Prostate gland (tissue), 2 donors: Measurements from ENCODE around the gene PPP2R5E. TPM values are rescaled to one million over a fixed set of nuclear protein-coding genes. Genes with fewer than 3 reads are reported as not detected.

Source experiments
- DNase-seq: peaks from one replicate; pipeline ENCODE4 v3.0.0-alpha.2; 2019; ENCODE audit warnings: low spot score
- H3K27ac ChIP-seq, 2 donors: fragments of 200-600 bp; sonication (generic); 2 replicates each; pipeline ENCODE4 v1.5.1; 2017 to 2019
- H3K27me3 ChIP-seq: fragments of 200-600 bp; sonication (generic); replicated peaks from 2 replicates; pipeline ENCODE4 v1.5.1; 2019; ENCODE audit not compliant: insufficient read depth
- H3K36me3 ChIP-seq, 2 donors: fragments of 200-600 bp; sonication (generic); 1 replicate in 1 of 2; 2 replicates in 1 of 2; pipeline versions ENCODE4 v1.5.1 to v1.8.1; 2017 to 2019
- H3K4me1 ChIP-seq: fragments of 200-600 bp; sonication (generic); replicated peaks from 2 replicates; pipeline ENCODE4 v1.5.1; 2019
- H3K4me3 ChIP-seq, 2 donors: fragments of 200-600 bp; sonication (generic); 2 replicates each; pipeline ENCODE4 v1.5.1; 2017 to 2019
- H3K9me3 ChIP-seq: fragments of 200-600 bp; sonication (generic); 2 replicates; pipeline ENCODE4 v1.5.1; 2017
- POLR2A ChIP-seq: fragments of 450-650 bp; IDR thresholded peaks from one replicate; pipeline ENCODE4 v1.6.1; 2016; ENCODE audit warnings: antibody characterized with exemption, mild to moderate bottlenecking
- POLR2AphosphoS5 ChIP-seq: sonication (generic); formaldehyde crosslinking; IDR thresholded peaks from one replicate; pipeline ENCODE4 v1.6.1; 2017; ENCODE audit warnings: antibody characterized with exemption
- WGBS: methylation state at CpG from one replicate; pipeline ENCODE4 v1.1.5; 2018; 5-methylcytosine and 5-hydroxymethylcytosine counted together
- intact Hi-C: fragments of 100-400 bp; cut with DNase I; formaldehyde crosslinking; loops from one replicate; pipeline ENCODE4 v1.14.2; 2022
- total RNA-seq, 2 donors: library from RNA; depleted of rRNA; stranded (reverse); fragments of >200 nt; gene quantifications; one replicate each; pipeline ENCODE4 v1.1.0, GENCODE V29; 2016
- TF ChIP-seq, protein P1 (sequence below), 4 experiments: fragments of 200-600 bp in 2 of 4; fragments of 450-650 bp in 2 of 4; sonication (generic) in 2 of 4; IDR thresholded peaks; 1 replicate in 3 of 4; 2 replicates in 1 of 4; pipeline ENCODE4 v1.5.1; 2016 to 2019; ENCODE audit warnings: antibody characterized with exemption in 4 of 4, mild to moderate bottlenecking in 2 of 4, moderate library complexity in 2 of 4

Gene PPP2R5E
- total RNA-seq, 2 donors from 2014 or later, result 23.5 to 30.0 TPM

- Histone ChIP-seq H3K4me1 (no peaks in the 10 kb centered on the region), H3K9me3 (no peaks in the 10 kb centered on the region), H3K4me3 (no peak overlapping the region), H3K27ac (no peak overlapping the region), H3K36me3 (no peaks in the 10 kb centered on the region), H3K27me3 (no peaks in the 10 kb centered on the region)
- intact Hi-C loops, result no loop called here
- no peak for DNase-seq
- no peak for TF ChIP-seq POLR2AphosphoS5
- TF ChIP-seq, protein P1, sequence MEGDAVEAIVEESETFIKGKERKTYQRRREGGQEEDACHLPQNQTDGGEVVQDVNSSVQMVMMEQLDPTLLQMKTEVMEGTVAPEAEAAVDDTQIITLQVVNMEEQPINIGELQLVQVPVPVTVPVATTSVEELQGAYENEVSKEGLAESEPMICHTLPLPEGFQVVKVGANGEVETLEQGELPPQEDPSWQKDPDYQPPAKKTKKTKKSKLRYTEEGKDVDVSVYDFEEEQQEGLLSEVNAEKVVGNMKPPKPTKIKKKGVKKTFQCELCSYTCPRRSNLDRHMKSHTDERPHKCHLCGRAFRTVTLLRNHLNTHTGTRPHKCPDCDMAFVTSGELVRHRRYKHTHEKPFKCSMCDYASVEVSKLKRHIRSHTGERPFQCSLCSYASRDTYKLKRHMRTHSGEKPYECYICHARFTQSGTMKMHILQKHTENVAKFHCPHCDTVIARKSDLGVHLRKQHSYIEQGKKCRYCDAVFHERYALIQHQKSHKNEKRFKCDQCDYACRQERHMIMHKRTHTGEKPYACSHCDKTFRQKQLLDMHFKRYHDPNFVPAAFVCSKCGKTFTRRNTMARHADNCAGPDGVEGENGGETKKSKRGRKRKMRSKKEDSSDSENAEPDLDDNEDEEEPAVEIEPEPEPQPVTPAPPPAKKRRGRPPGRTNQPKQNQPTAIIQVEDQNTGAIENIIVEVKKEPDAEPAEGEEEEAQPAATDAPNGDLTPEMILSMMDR (IDR thresholded peaks at IDR 0.05), result no peak
- TF ChIP-seq POLR2A, result no peak
- 56% methylated on average over 3 of the region's 3 CpGs for WGBS
Measured at GRCh38 chr14:63551332-63551731, 8.2 kb upstream of the PPP2R5E start.

GRCh38 chr14:63547798-63548335, 4.7 kb upstream of the PPP2R5E start:
- Histone ChIP-seq H3K27me3 (no peaks in the 10 kb centered on the region), H3K4me3 (no peak overlapping the region), H3K36me3 (no peaks in the 10 kb centered on the region), H3K27ac (no peak overlapping the region), H3K9me3 (no peaks in the 10 kb centered on the region), H3K4me1 (no peaks in the 10 kb centered on the region)
- DNase-seq, result no peak
- TF ChIP-seq POLR2A (no peak), POLR2AphosphoS5 (no peak)
- TF ChIP-seq, protein P1 (IDR thresholded peaks at IDR 0.05), result no peak
- intact Hi-C loops, result no loop called here
- WGBS, result 42% methylated on average over 8 of the region's 8 CpGs

DNA sequence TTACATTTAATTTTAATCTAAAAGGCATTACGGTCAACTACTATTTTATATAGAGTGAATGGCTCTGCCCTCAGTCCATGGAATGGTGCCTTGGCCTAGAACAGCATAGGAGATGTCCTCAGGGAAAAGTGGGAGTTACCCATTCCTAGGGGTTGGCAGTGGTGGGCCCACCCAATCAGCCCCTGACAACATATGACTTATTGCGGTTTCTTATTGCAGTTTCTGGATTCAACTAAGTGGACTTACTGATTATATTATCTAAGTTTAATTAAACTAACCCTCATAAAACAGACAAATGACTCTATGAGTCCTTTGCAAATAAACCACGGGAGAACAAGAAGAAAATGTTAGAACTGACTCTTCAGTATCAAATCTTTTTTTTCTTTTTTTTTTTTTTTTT, 2.3 kb upstream of the PPP2R5E start:
- 70% methylated on average over 3 of the region's 3 CpGs for WGBS

DNA sequence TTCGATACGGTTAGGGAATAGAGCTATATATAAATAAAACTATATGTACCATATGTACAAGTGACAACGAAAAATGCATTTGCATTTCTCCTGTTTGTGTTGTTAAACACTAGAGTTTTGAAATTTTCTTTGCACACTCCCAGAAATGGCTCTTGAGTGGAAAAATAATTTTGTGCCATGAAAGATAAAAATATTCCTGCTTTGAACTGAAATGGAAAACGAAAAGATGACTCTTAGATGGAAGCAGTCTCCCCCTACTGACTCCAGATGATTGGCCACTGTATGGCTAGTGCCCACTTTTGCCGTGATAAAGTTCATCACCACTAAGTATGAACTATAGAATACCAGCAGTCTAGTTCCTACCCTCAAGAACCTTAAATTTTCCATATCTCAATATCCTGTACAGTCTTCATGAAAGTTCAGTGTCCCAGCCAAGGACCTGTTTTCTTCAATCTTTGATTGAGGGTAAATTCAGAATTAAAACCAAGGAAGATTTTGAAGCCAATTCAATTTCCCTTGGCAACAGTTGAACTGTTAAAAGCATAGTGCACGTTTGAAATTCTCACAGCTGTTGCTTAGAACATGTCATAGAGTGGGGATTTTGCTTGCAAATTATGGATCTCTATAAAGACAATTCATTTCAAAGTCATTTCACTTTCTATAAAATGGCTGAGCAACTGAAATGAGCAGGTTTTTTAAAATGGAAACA, 1.6 kb upstream of the PPP2R5E start:
- WGBS, result 29% methylated on average over 6 of the region's 6 CpGs
- Histone ChIP-seq H3K27me3 (no peaks in the 10 kb centered on the region), H3K36me3 (no peaks in the 10 kb centered on the region), H3K4me1 (no peaks in the 10 kb centered on the region), H3K4me3 (no peak overlapping the region), H3K27ac (no peak overlapping the region), H3K9me3 (no peaks in the 10 kb centered on the region)
- no peak for DNase-seq
- no peak for TF ChIP-seq POLR2AphosphoS5
- TF ChIP-seq, protein P1 (IDR thresholded peaks at IDR 0.05), result peak in 1 of 4 experiments; percentile 24
- intact Hi-C loops, result loop anchor here (2.0 to 5.0 kb wide), 3 partner anchors 98 to 156 kb away; partner anchors contain the start of gene WDR89

More for the DNA sequence above, 2.3 kb upstream of the PPP2R5E start:
- H3K4me1 ChIP-seq, result no peaks in the 10 kb centered on the region
- no peaks in the 10 kb centered on the region for H3K36me3 ChIP-seq
- no peak overlapping the region for H3K4me3 ChIP-seq
- H3K27ac ChIP-seq, result no peak overlapping the region
- no peaks in the 10 kb centered on the region for H3K9me3 ChIP-seq
- intact Hi-C loops, result loop anchor here (2.0 kb wide), 1 partner anchor 157 kb away; no protein-coding TSS in a partner anchor
- no peaks in the 10 kb centered on the region for H3K27me3 ChIP-seq
- TF ChIP-seq POLR2AphosphoS5, result no peak
- TF ChIP-seq, protein P1 (IDR thresholded peaks at IDR 0.05), result no peak
- no peak for TF ChIP-seq POLR2A
- DNase-seq, result no peak
